HL-60 (cell line): ENCODE data around the gene DBP.

ENCODE experiments used
- DNase-seq, 2 experiments: peaks; one replicate each; pipeline ENCODE4 v3.0.0-alpha.2; 2010 to 2020; ENCODE audit warnings: low read depth in 1 of 2, low spot score in 1 of 2
- H3K27ac ChIP-seq: fragments of 250-450 bp; sonication (Bioruptor Pico); replicated peaks from 2 replicates; pipeline ENCODE4 v1.5.1; 2020; ENCODE audit warnings: mild to moderate bottlenecking, moderate library complexity
- H3K27me3 ChIP-seq: fragments of 250-450 bp; sonication (Bioruptor Pico); 2 replicates; pipeline ENCODE4 v1.5.1; 2021; ENCODE audit warnings: mild to moderate bottlenecking, moderate library complexity; ENCODE audit not compliant: insufficient read depth, poor library complexity, severe bottlenecking
- H3K4me3 ChIP-seq: replicated peaks from 2 replicates; pipeline ENCODE4 v1.5.1; 2011; ENCODE audit warnings: mild to moderate bottlenecking, control low read depth, low read length; ENCODE audit not compliant: insufficient read depth
- GABPA ChIP-seq: IDR thresholded peaks from 2 replicates; pipeline ENCODE4 v1.6.1; 2012; ENCODE audit warnings: low read depth
- POLR2AphosphoS5 ChIP-seq: IDR thresholded peaks from 2 replicates; pipeline ENCODE4 v1.6.1; 2012; ENCODE audit warnings: low read depth
- SPI1 ChIP-seq: IDR thresholded peaks from 2 replicates; pipeline ENCODE4 v1.6.1; 2012; ENCODE audit warnings: low read depth, mild to moderate bottlenecking, borderline replicate concordance
- TF ChIP-seq, protein P1 (sequence below): IDR thresholded peaks from one replicate; pipeline ENCODE4 v1.5.1; 2011; ENCODE audit warnings: low read length, control low read depth, inconsistent platforms; ENCODE audit not compliant: insufficient read depth
- TF ChIP-seq, protein P2 (sequence below): IDR thresholded peaks from 2 replicates; pipeline ENCODE4 v1.6.1; 2012; ENCODE audit warnings: low read depth; ENCODE audit not compliant: insufficient replicate concordance

The DBP gene

DNA sequence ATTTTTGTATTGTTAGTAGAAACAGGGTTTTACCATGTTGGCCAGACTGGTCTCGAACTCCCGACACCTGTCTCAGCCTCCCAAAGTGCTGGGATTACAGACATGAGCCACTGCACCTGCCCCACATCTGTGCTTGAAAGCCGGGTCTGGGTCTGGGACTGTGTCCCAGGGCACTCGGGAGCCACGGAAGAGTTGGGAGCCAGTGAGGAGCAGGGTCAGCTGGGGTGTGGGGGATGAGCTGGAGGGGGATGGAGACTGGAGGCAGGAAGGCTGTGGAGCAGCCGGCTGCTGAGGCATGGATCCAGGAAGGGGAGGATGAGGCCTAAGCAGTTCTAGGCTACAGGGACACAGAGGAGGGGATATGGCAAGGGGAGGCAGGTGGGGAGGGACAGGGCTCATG, 41.3 kb downstream of the DBP start:
- no peak for DNase-seq
- H3K27me3 ChIP-seq = no peaks in the 10 kb centered on the region
- no peak overlapping the region for H3K27ac ChIP-seq
- H3K4me3 ChIP-seq = no peak overlapping the region
- TF ChIP-seq, protein P1, sequence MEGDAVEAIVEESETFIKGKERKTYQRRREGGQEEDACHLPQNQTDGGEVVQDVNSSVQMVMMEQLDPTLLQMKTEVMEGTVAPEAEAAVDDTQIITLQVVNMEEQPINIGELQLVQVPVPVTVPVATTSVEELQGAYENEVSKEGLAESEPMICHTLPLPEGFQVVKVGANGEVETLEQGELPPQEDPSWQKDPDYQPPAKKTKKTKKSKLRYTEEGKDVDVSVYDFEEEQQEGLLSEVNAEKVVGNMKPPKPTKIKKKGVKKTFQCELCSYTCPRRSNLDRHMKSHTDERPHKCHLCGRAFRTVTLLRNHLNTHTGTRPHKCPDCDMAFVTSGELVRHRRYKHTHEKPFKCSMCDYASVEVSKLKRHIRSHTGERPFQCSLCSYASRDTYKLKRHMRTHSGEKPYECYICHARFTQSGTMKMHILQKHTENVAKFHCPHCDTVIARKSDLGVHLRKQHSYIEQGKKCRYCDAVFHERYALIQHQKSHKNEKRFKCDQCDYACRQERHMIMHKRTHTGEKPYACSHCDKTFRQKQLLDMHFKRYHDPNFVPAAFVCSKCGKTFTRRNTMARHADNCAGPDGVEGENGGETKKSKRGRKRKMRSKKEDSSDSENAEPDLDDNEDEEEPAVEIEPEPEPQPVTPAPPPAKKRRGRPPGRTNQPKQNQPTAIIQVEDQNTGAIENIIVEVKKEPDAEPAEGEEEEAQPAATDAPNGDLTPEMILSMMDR = no peak
- TF ChIP-seq POLR2AphosphoS5 = no peak
- TF ChIP-seq GABPA = no peak
- TF ChIP-seq, protein P2, sequence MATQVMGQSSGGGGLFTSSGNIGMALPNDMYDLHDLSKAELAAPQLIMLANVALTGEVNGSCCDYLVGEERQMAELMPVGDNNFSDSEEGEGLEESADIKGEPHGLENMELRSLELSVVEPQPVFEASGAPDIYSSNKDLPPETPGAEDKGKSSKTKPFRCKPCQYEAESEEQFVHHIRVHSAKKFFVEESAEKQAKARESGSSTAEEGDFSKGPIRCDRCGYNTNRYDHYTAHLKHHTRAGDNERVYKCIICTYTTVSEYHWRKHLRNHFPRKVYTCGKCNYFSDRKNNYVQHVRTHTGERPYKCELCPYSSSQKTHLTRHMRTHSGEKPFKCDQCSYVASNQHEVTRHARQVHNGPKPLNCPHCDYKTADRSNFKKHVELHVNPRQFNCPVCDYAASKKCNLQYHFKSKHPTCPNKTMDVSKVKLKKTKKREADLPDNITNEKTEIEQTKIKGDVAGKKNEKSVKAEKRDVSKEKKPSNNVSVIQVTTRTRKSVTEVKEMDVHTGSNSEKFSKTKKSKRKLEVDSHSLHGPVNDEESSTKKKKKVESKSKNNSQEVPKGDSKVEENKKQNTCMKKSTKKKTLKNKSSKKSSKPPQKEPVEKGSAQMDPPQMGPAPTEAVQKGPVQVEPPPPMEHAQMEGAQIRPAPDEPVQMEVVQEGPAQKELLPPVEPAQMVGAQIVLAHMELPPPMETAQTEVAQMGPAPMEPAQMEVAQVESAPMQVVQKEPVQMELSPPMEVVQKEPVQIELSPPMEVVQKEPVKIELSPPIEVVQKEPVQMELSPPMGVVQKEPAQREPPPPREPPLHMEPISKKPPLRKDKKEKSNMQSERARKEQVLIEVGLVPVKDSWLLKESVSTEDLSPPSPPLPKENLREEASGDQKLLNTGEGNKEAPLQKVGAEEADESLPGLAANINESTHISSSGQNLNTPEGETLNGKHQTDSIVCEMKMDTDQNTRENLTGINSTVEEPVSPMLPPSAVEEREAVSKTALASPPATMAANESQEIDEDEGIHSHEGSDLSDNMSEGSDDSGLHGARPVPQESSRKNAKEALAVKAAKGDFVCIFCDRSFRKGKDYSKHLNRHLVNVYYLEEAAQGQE = no peak
- no peak for TF ChIP-seq SPI1

DNA sequence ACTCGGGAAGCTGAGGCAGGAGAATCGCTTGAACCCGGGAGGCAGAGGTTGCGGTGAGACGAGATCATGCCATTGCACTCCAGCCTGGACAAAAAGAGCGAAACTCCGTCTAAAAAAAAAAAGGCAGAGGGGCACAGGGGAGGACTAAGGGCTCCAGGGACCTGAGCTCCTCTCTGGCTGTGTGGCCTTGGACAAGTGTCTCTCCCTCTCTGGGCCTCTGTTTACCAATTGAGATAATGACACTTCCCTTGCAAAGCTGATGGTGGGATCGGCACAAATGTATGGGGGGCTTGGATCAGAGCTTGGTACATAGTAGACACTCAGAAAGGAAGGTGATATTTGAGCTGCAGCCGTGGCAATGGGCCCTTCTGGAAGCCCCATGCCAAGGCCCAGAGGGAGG, 42.0 kb downstream of the DBP start:
- no peak overlapping the region for H3K27ac ChIP-seq
- H3K4me3 ChIP-seq = no peak overlapping the region
- TF ChIP-seq POLR2AphosphoS5 = no peak
- no peak for TF ChIP-seq SPI1
- TF ChIP-seq, protein P1 = no peak
- TF ChIP-seq, protein P2 = no peak
- no peak for TF ChIP-seq GABPA
- no peak for DNase-seq
- no peaks in the 10 kb centered on the region for H3K27me3 ChIP-seq

DNA sequence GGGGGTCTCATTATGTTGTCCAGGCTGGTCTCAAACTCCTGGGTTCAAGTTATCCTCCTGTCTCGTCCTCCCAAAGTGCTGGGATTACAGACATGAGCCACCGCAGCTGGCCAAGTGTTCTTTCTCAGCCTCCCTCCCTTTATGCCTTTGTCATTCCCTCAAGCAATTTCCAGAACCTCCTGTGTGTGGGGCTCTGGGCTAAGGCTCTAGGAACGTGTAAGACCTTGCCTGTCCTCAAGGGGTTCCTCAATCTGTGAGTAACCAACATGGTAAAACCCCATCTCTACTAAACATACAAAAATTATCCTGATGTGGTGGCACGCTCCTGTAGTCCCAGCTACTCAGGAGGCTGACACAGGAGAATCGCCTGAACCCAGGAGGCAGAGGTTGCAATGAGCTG, 46.2 kb downstream of the DBP start:
- H3K27ac ChIP-seq = no peak overlapping the region
- H3K4me3 ChIP-seq = no peak overlapping the region
- TF ChIP-seq GABPA (no peak), SPI1 (no peak), POLR2AphosphoS5 (no peak)
- TF ChIP-seq, protein P1 = no peak
- TF ChIP-seq, protein P2 = no peak
- DNase-seq = no peak
- no peaks in the 10 kb centered on the region for H3K27me3 ChIP-seq
